Measurements from ENCODE around the gene BPI.

Gene BPI

GRCh38 chr20:38295811-38296210 is 8.1 kb upstream of the BPI start:
- Histone ChIP-seq H3K4me3 (ENCODE audit: low read length) (no peak overlapping the region), H3K27ac (ENCODE audit: low read length) (no peak overlapping the region), H3K9me3 (ENCODE audit: control insufficient read depth, low read depth, low read length) (no peaks in the 10 kb centered on the region), H3K36me3 (ENCODE audit: control insufficient read depth, low read depth, low read length) (no peaks in the 10 kb centered on the region), H3K27me3 (ENCODE audit: control insufficient read depth, insufficient read depth, low read length) (no peaks in the 10 kb centered on the region), H3K4me1 (ENCODE audit: control insufficient read depth, low read depth, low read length) (no peaks in the 10 kb centered on the region), H3K9ac (ENCODE audit: low read length) (no peak overlapping the region)

- Histone ChIP-seq H3K4me3 (ENCODE audit: low read length) (no peak overlapping the region), H3K36me3 (ENCODE audit: control insufficient read depth, low read depth, low read length) (no peaks in the 10 kb centered on the region), H3K9me3 (ENCODE audit: control insufficient read depth, low read depth, low read length) (no peaks in the 10 kb centered on the region), H3K4me1 (ENCODE audit: control insufficient read depth, low read depth, low read length) (no peaks in the 10 kb centered on the region), H3K27ac (ENCODE audit: low read length) (no peak overlapping the region), H3K27me3 (ENCODE audit: control insufficient read depth, insufficient read depth, low read length) (no peaks in the 10 kb centered on the region), H3K9ac (ENCODE audit: low read length) (no peak overlapping the region)
Measured at GRCh38 chr20:38296433-38296832, 7.5 kb upstream of the BPI start.

- Histone ChIP-seq H3K4me1 (ENCODE audit: control insufficient read depth, low read depth, low read length) (no peaks in the 10 kb centered on the region), H3K36me3 (ENCODE audit: control insufficient read depth, low read depth, low read length) (no peaks in the 10 kb centered on the region), H3K27me3 (ENCODE audit: control insufficient read depth, insufficient read depth, low read length) (no peaks in the 10 kb centered on the region), H3K27ac (ENCODE audit: low read length) (no peak overlapping the region), H3K4me3 (ENCODE audit: low read length) (no peak overlapping the region), H3K9ac (ENCODE audit: low read length) (no peak overlapping the region), H3K9me3 (ENCODE audit: control insufficient read depth, low read depth, low read length) (no peaks in the 10 kb centered on the region)
Measured at GRCh38 chr20:38297916-38298674, 5.9 kb upstream of the BPI start.

DNA sequence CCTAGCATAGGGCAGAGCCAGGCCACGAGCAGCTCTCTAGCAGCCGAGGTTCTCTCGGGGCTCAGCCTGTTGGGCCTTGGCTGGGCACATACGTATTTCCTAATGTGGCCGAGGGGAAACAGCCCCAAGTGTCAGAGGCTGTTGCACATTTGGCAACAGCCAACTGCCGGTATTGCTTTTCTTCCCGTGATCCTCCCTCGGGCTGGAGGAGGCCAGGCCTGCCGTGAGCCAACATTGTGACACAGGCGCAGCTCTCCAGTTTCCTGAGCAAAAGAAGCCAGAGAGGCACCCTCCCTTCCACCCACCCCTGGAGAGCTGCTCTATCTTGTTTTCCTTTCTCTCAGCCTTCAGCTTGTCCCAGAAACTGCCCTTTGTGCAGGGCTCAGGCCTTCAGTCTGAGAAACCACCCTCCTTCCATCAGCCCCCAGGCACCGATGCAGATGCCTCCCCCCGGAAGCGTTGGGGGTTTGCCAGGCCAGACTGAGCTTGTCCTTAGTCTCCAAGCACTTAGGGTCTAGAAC is 5.1 kb upstream of the BPI start:
- Histone ChIP-seq H3K27ac (ENCODE audit: low read length) (no peak overlapping the region), H3K9me3 (ENCODE audit: control insufficient read depth, low read depth, low read length) (no peaks in the 10 kb centered on the region), H3K27me3 (ENCODE audit: control insufficient read depth, insufficient read depth, low read length) (no peaks in the 10 kb centered on the region), H3K36me3 (ENCODE audit: control insufficient read depth, low read depth, low read length) (no peaks in the 10 kb centered on the region), H3K4me3 (ENCODE audit: low read length) (no peak overlapping the region), H3K4me1 (ENCODE audit: control insufficient read depth, low read depth, low read length) (no peaks in the 10 kb centered on the region), H3K9ac (ENCODE audit: low read length) (no peak overlapping the region)

GRCh38 chr20:38299963-38300362 is 4.0 kb upstream of the BPI start:
- no peaks in the 10 kb centered on the region for H3K36me3 ChIP-seq (ENCODE audit: control insufficient read depth, low read depth, low read length)
- H3K27me3 ChIP-seq (ENCODE audit: control insufficient read depth, insufficient read depth, low read length): no peaks in the 10 kb centered on the region
- no peak overlapping the region for H3K4me3 ChIP-seq (ENCODE audit: low read length)
- no peak overlapping the region for H3K27ac ChIP-seq (ENCODE audit: low read length)
- H3K9me3 ChIP-seq (ENCODE audit: control insufficient read depth, low read depth, low read length): no peaks in the 10 kb centered on the region
- no peaks in the 10 kb centered on the region for H3K4me1 ChIP-seq (ENCODE audit: control insufficient read depth, low read depth, low read length)
- no peak overlapping the region for H3K9ac ChIP-seq (ENCODE audit: low read length)

- Histone ChIP-seq H3K36me3 (ENCODE audit: control insufficient read depth, low read depth, low read length) (no peaks in the 10 kb centered on the region), H3K4me1 (ENCODE audit: control insufficient read depth, low read depth, low read length) (no peaks in the 10 kb centered on the region), H3K27ac (ENCODE audit: low read length) (no peak overlapping the region), H3K9ac (ENCODE audit: low read length) (no peak overlapping the region), H3K9me3 (ENCODE audit: control insufficient read depth, low read depth, low read length) (no peaks in the 10 kb centered on the region), H3K27me3 (ENCODE audit: control insufficient read depth, insufficient read depth, low read length) (no peaks in the 10 kb centered on the region), H3K4me3 (ENCODE audit: low read length) (no peak overlapping the region)
Measured at GRCh38 chr20:38300438-38300837, 3.5 kb upstream of the BPI start.

- Histone ChIP-seq H3K4me1 (ENCODE audit: control insufficient read depth, low read depth, low read length) (no peaks in the 10 kb centered on the region), H3K9me3 (ENCODE audit: control insufficient read depth, low read depth, low read length) (no peaks in the 10 kb centered on the region), H3K9ac (ENCODE audit: low read length) (no peak overlapping the region), H3K36me3 (ENCODE audit: control insufficient read depth, low read depth, low read length) (no peaks in the 10 kb centered on the region), H3K4me3 (ENCODE audit: low read length) (no peak overlapping the region), H3K27ac (ENCODE audit: low read length) (no peak overlapping the region), H3K27me3 (ENCODE audit: control insufficient read depth, insufficient read depth, low read length) (no peaks in the 10 kb centered on the region)
Measured at GRCh38 chr20:38301309-38301708, 2.6 kb upstream of the BPI start.

- no peaks in the 10 kb centered on the region for H3K27me3 ChIP-seq (ENCODE audit: control insufficient read depth, insufficient read depth, low read length)
- H3K4me3 ChIP-seq (ENCODE audit: low read length): no peak overlapping the region
- no peaks in the 10 kb centered on the region for H3K36me3 ChIP-seq (ENCODE audit: control insufficient read depth, low read depth, low read length)
- H3K9ac ChIP-seq (ENCODE audit: low read length): no peak overlapping the region
- no peaks in the 10 kb centered on the region for H3K9me3 ChIP-seq (ENCODE audit: control insufficient read depth, low read depth, low read length)
- H3K27ac ChIP-seq (ENCODE audit: low read length): no peak overlapping the region
- H3K4me1 ChIP-seq (ENCODE audit: control insufficient read depth, low read depth, low read length): no peaks in the 10 kb centered on the region
Measured at GRCh38 chr20:38302786-38303185, 1.2 kb upstream of the BPI start.

DNA sequence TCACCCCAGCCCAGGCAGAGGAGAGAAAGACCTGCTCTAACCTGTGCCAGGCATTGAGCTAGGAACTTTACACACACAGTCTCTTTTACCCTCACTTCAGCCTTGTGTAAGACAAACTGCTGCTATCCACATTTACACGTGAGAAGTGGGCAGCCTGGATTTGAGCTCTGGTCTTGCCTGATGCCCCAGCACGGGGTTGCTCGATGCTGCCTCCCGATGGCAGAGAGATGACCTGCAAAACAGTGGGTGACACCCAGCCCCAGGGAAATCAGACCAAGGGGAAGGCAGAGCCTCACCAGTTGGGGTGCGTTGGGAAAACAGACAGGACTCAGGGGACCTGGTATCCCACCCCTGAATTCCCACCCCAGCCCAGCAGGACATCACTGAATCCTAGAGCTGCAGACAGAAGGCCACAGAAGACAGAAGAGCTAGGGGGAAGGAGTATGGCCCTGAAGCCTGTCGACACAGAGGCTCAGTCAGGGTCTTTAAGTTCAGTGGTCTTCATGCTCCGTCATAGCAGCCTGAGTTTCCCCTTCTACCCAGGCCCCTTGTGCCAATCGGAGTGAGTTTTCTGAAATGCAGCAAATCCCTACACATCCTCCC is 990 bp downstream of the BPI start:
- H3K9me3 ChIP-seq (ENCODE audit: control insufficient read depth, low read depth, low read length): no peaks in the 10 kb centered on the region
- no peaks in the 10 kb centered on the region for H3K4me1 ChIP-seq (ENCODE audit: control insufficient read depth, low read depth, low read length)
- H3K36me3 ChIP-seq (ENCODE audit: control insufficient read depth, low read depth, low read length): no peaks in the 10 kb centered on the region
- no peak overlapping the region for H3K4me3 ChIP-seq (ENCODE audit: low read length)
- no peak overlapping the region for H3K9ac ChIP-seq (ENCODE audit: low read length)
- H3K27me3 ChIP-seq (ENCODE audit: control insufficient read depth, insufficient read depth, low read length): no peaks in the 10 kb centered on the region
- H3K27ac ChIP-seq (ENCODE audit: low read length): no peak overlapping the region

DNA sequence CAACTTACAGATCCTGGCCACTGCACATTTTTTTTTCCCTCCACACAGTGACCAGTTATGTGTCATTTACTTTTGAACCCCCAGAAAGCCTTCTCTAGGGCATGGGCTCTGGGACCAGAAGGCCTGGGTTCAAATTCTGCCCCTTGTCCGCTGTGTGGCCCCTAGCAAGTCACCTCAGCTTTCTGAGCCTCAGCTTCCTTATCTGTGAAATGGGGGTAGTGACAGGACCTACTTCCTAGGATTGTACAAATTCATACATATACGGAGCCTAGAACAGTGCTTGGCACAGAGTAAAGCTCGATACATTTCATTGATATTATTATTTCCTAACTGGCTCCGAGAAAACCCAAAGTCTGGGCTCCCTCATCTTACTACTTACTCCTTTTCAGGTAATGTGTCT is 1.6 kb downstream of the BPI start:
- no peaks in the 10 kb centered on the region for H3K36me3 ChIP-seq (ENCODE audit: control insufficient read depth, low read depth, low read length)
- no peaks in the 10 kb centered on the region for H3K27me3 ChIP-seq (ENCODE audit: control insufficient read depth, insufficient read depth, low read length)
- H3K27ac ChIP-seq (ENCODE audit: low read length): no peak overlapping the region
- H3K4me1 ChIP-seq (ENCODE audit: control insufficient read depth, low read depth, low read length): no peaks in the 10 kb centered on the region
- H3K4me3 ChIP-seq (ENCODE audit: low read length): no peak overlapping the region
- H3K9me3 ChIP-seq (ENCODE audit: control insufficient read depth, low read depth, low read length): no peaks in the 10 kb centered on the region
- H3K9ac ChIP-seq (ENCODE audit: low read length): no peak overlapping the region

DNA sequence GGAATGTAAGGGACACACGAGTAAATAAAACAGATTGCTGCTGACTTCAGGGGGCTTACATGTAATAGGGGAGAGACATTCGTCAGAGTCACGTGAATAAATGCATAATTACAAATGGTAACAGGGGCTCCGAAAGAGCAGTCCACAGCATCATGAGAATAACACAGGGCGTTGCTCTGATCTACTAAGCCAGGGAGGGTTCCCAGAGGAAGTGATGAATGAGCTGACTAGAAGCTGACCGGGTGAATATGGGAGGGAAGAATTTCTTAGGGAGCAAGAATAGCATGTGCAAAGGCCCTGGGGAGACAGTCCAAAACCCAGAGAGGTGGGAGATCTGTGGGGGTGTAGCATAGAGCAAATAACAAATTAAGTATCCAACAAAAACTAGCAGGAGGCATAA is 2.4 kb downstream of the BPI start:
- H3K27ac ChIP-seq (ENCODE audit: low read length): no peak overlapping the region
- no peaks in the 10 kb centered on the region for H3K36me3 ChIP-seq (ENCODE audit: control insufficient read depth, low read depth, low read length)
- H3K9ac ChIP-seq (ENCODE audit: low read length): no peak overlapping the region
- H3K27me3 ChIP-seq (ENCODE audit: control insufficient read depth, insufficient read depth, low read length): no peaks in the 10 kb centered on the region
- no peaks in the 10 kb centered on the region for H3K9me3 ChIP-seq (ENCODE audit: control insufficient read depth, low read depth, low read length)
- H3K4me1 ChIP-seq (ENCODE audit: control insufficient read depth, low read depth, low read length): no peaks in the 10 kb centered on the region
- no peak overlapping the region for H3K4me3 ChIP-seq (ENCODE audit: low read length)
